ENCODE data around the gene ANKRD39.
"Not testable (repeated sequence)": the region's sequence is repeated elsewhere in the genome, so short reads cannot be mapped to it uniquely, and the experiment has no call there.

The ANKRD39 gene

DNA sequence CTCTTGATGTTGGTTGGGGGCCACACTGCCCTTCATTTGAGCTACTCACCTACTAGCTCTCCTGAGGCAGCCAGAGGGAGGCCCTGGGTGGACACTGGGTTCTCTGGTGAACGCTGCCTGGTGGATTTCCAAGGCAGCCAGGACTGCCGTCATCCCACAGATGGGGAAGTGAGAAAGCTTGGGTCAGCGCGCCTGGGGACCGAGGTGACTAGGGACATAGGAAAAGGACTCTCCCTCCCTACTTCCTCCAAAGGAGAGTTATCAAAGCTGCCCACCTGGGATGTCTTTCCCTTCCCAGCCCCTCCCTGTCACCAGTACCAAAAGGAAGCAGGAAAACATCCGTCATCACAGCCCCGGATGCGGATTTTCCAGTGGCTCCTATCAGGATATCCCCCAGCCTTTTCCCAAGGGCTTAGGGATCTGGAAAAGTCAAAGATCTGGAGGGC is 15.9 kb upstream of the ANKRD39 start:
- DNase-seq (ENCODE audit: low read depth in 1 of 2, low spot score in 1 of 2), result no peak

DNA sequence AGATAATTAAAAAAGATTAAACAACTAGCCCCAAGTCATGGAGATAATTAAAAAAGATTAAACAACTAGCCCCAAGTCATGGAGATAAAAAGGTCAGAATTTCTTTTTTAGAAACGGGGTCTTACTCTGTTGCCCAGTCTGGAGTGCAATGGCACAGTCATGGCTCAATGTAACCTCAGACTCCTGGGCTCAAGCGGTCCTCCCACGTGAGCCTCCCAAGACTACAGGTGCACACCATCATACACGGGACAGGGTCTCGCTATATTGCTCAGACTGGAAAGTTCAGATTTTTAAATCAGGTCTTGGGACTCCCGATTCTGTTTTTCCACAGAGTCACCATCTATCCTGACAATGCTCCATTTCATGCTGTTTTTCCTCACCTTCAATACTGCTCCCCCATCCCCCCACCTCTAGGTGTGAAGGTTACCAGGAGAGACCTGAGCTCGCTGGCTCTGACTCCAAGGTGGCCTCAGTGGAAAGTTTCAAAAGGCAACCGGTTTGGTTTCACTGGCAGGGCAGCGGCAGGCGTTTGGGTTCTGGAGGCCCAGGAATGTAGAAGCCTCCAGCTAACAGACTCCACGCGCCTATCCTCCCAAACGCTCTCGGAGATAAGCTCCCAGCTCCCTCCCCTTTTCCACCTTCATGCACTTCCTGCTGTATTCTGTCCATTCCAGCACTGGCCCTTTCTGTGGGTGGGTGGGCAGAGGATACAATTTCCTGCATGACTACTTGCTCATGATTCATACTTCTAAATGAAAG is 15.0 kb upstream of the ANKRD39 start:
- DNase-seq (ENCODE audit: low read depth in 1 of 2, low spot score in 1 of 2), result no peak

- DNase-seq (ENCODE audit: low read depth in 1 of 2, low spot score in 1 of 2), result no peak
Measured at GRCh38 chr2:96870626-96871255, 12.9 kb upstream of the ANKRD39 start.

GRCh38 chr2:96869822-96870625 is 12.2 kb upstream of the ANKRD39 start, which contains the start of gene SEMA4C:
TSS of gene SEMA4C (minus strand) at chr2:96870080. CDS start at chr2:96867886, 2,194 bp downstream.
- DNase-seq (ENCODE audit: low read depth in 1 of 2, low spot score in 1 of 2), result no peak

GRCh38 chr2:96869281-96869821 is 11.5 kb upstream of the ANKRD39 start:
- DNase-seq (ENCODE audit: low read depth in 1 of 2, low spot score in 1 of 2), result no peak

DNA sequence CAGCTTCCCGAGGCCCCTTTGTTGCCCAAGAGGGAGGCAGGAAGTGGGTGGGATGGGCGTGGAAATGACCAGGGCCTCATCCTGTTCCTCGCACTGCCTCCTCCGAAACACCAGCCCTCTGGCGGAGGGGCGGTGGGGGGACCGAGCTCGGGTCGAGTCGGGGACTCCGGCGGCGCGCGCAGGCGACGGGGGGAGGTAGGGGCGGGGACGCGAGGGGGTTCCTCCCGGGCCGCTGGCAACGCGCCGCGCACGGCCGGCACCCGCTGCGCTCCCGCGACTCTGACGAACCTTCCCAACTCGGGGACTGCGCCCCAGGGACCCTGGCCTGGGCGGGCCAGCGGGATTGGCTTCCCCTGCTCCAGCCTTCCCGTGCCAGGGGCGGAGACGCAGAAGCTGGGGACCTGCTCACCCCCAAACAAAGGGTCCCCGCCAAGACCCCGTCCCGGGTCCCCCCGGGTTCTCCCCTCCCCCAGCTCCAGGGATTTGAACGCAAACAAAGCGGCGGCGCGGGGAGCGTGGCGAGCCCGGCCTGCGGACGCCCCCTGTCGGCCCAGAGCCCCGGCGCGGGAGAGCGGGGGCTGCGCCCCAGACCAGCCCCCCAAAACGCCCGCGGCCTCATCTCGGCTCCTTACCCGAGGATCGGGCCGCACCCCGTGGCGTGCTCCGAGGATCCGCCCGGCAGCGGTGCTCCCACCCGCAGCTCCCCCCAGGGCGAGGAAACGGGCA is 10.9 kb upstream of the ANKRD39 start:
- DNase-seq (ENCODE audit: low read depth in 1 of 2, low spot score in 1 of 2), result peak in 1 of 2 donors; percentile 30

DNA sequence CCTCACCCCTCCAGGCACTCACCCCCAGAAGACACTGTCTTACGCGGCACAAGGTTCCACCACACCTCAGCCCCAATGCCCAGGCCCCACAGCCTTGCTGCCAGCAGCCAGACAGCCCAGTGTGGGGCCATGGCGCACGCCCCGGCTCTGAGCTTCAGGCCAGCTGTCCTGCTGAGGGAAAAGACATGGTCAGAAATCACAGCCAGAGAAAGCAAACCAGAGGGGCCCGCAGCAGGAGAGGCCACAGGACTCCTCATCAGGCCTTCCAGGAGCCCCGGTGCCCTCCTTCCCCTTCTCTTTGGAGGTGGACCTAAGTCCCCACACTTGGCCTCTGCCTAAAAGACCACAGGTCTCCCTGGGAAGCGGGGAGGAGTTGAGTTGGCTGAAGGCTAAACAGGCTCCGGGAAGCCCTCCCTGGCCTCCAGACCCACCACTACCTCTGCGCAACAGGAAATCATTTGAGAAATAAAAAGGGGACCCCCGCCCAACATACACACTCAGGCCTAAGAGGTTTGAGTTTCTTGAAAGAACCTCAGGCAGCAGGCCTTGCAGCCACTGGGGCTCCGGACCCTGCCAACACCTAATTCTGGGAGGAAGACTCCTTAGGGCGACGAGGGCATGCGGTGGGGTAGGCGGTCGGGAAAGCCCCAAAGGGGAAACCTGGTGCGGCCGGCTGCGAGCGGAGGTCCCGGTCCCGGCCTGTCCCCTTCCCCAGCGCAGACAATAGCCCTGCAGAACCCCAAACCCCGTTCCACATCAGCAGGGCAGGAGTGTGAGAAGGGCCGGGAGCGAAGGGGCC is 10.1 kb upstream of the ANKRD39 start:
- no peak for DNase-seq (ENCODE audit: low read depth in 1 of 2, low spot score in 1 of 2)

GRCh38 chr2:96866986-96867755 is 9.4 kb upstream of the ANKRD39 start:
- DNase-seq (ENCODE audit: low read depth in 1 of 2, low spot score in 1 of 2), result no peak

GRCh38 chr2:96866586-96866985 is 8.8 kb upstream of the ANKRD39 start:
- DNase-seq (ENCODE audit: low read depth in 1 of 2, low spot score in 1 of 2), result no peak

GRCh38 chr2:96866149-96866548 is 8.3 kb upstream of the ANKRD39 start:
- DNase-seq (ENCODE audit: low read depth in 1 of 2, low spot score in 1 of 2), result no peak

- no peak for DNase-seq (ENCODE audit: low read depth in 1 of 2, low spot score in 1 of 2)
Measured at GRCh38 chr2:96865654-96866053, 7.8 kb upstream of the ANKRD39 start.

DNA sequence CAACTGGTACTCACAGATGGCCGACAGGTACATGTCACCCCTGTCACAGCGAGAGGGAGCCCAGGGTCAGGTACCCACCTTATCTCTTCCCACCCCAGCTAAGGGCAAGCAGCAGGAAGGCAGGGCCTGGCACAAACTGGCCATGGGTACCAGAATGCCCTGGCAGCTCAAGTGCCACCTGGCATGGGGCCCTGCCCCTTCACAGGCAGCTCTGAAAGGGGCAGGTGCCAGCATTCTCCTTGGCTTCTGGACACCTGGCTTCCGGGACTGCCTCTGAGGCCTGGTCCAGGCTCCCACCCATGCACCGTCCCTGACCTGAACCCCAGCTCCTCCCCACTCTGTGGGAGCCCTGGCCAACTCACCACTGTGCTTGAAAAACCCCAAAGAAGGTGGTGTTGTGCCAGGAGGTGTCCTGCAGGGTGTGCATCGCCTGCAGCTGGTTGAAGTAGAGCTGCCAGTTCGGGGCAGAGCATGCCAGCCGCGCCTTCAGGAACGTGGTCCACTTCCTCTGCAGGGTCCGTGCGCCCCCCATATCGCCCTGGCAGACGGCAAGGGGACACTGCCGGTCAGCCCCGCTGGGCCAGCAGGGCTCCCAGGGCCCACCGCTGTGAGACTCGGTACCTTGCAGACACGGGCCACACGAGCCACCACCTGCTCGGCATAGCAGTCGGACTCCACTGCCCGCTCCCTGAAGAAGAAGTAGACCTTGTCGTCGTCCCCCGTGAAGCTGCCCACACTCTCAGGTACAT is 6.7 kb upstream of the ANKRD39 start:
- DNase-seq (ENCODE audit: low read depth in 1 of 2, low spot score in 1 of 2), result no peak

GRCh38 chr2:96863575-96864342 is 5.9 kb upstream of the ANKRD39 start:
- DNase-seq (ENCODE audit: low read depth in 1 of 2, low spot score in 1 of 2), result no peak

- DNase-seq (ENCODE audit: low read depth in 1 of 2, low spot score in 1 of 2), result not testable (repeated sequence)
Measured at GRCh38 chr2:96863056-96863455, 5.2 kb upstream of the ANKRD39 start.

GRCh38 chr2:96861074-96861473 is 3.3 kb upstream of the ANKRD39 start:
- DNase-seq (ENCODE audit: low read depth in 1 of 2, low spot score in 1 of 2), result no peak

- no peak for DNase-seq (ENCODE audit: low read depth in 1 of 2, low spot score in 1 of 2)
Measured at GRCh38 chr2:96860065-96861029, 2.5 kb upstream of the ANKRD39 start.

DNA sequence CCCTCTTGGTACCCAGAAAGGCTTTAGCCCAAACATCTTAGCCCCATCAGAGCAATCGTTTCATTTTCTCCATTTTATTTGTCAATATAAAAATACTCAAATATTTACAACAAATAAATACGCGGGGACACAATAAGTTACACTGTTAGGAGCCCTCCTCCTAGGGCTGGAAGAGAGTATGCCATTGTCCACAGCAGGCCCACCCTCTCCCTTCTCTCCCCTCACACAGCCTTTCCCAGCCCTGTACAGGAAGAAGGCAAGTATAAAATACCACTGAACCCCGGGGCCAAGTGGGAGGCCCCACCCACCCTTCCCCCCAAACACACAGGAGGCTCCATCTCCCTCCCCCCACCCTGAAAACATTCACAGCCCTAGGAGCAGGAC is 1.9 kb upstream of the ANKRD39 start:
- DNase-seq (ENCODE audit: low read depth in 1 of 2, low spot score in 1 of 2), result no peak

Data from activated CD4-positive, alpha-beta T cell treated with anti-CD3 and anti-CD28 coated beads, Interleukin-2, amount 50 U/mL, for 24 hours (primary cell).